Measurements from ENCODE around the gene MDFIC2. TPM values are rescaled to one million over a fixed set of nuclear protein-coding genes. Genes with fewer than 3 reads are reported as not detected.

MDFIC2 gene
- total RNA-seq, 1 donor from 2014 or later: not detected

GRCh38 chr3:70264122-70264780 lies 48.2 kb downstream of the MDFIC2 start:
- no peak for DNase-seq (ENCODE audit: extremely low spot score in 2 of 2)
- no peaks in the 10 kb centered on the region for H3K4me1 ChIP-seq
- H3K4me3 ChIP-seq: no peak overlapping the region
- no peak overlapping the region for H3K27ac ChIP-seq
- H3K9me3 ChIP-seq: no peaks in the 10 kb centered on the region
- intact Hi-C loops (cut with DNase I): no loop called here
- H3K36me3 ChIP-seq: no peaks in the 10 kb centered on the region
- no peak for TF ChIP-seq POLR2AphosphoS5 (IDR thresholded peaks at IDR 0.05; ENCODE audit: insufficient read depth in 1 of 2, low read depth in 1 of 2)
- no peak for TF ChIP-seq POLR2A (IDR thresholded peaks at IDR 0.05)
- TF ChIP-seq, protein P1, sequence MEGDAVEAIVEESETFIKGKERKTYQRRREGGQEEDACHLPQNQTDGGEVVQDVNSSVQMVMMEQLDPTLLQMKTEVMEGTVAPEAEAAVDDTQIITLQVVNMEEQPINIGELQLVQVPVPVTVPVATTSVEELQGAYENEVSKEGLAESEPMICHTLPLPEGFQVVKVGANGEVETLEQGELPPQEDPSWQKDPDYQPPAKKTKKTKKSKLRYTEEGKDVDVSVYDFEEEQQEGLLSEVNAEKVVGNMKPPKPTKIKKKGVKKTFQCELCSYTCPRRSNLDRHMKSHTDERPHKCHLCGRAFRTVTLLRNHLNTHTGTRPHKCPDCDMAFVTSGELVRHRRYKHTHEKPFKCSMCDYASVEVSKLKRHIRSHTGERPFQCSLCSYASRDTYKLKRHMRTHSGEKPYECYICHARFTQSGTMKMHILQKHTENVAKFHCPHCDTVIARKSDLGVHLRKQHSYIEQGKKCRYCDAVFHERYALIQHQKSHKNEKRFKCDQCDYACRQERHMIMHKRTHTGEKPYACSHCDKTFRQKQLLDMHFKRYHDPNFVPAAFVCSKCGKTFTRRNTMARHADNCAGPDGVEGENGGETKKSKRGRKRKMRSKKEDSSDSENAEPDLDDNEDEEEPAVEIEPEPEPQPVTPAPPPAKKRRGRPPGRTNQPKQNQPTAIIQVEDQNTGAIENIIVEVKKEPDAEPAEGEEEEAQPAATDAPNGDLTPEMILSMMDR (IDR thresholded peaks at IDR 0.05): no peak
- H3K27me3 ChIP-seq: no peaks in the 10 kb centered on the region

DNA sequence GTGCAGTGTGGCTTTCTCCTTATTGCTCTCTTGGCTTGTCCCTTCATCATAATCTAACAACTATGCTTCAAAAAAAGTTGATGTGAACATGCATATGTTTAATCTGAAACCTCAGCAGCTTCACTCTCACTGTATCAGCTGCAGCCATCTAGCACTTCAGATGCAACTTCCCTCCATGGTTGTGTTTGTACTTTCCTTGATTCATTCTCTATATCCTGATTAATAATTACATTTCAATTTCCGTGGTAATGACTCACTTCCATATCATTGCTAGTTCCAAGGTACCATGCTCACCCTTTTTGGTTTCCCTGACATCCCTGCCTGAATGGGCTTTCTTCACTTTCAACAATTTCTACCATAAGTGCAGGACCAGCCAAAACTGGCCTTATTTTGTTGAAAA lies 51.2 kb downstream of the MDFIC2 start:
- no peaks in the 10 kb centered on the region for H3K9me3 ChIP-seq
- DNase-seq (ENCODE audit: extremely low spot score in 2 of 2): no peak
- no peaks in the 10 kb centered on the region for H3K4me1 ChIP-seq
- H3K4me3 ChIP-seq: no peak overlapping the region
- intact Hi-C loops (cut with DNase I): no loop called here
- H3K27ac ChIP-seq: no peak overlapping the region
- TF ChIP-seq POLR2A (IDR thresholded peaks at IDR 0.05): no peak
- TF ChIP-seq, protein P1 (IDR thresholded peaks at IDR 0.05): no peak
- no peaks in the 10 kb centered on the region for H3K36me3 ChIP-seq
- H3K27me3 ChIP-seq: no peaks in the 10 kb centered on the region

GRCh38 chr3:70256566-70256965 lies 55.9 kb downstream of the MDFIC2 start:
- TF ChIP-seq, protein P1 (IDR thresholded peaks at IDR 0.05): no peak
- no peak for TF ChIP-seq POLR2AphosphoS5 (IDR thresholded peaks at IDR 0.05; ENCODE audit: insufficient read depth in 1 of 2, low read depth in 1 of 2)
- TF ChIP-seq POLR2A (IDR thresholded peaks at IDR 0.05): no peak

GRCh38 chr3:70250492-70250891 lies 61.9 kb downstream of the MDFIC2 start:
- no peak overlapping the region for H3K27ac ChIP-seq
- H3K4me1 ChIP-seq: no peaks in the 10 kb centered on the region
- TF ChIP-seq, protein P1 (IDR thresholded peaks at IDR 0.05): no peak
- TF ChIP-seq POLR2AphosphoS5 (IDR thresholded peaks at IDR 0.05; ENCODE audit: insufficient read depth in 1 of 2, low read depth in 1 of 2) (no peak), POLR2A (IDR thresholded peaks at IDR 0.05) (no peak)
- H3K9me3 ChIP-seq: no peaks in the 10 kb centered on the region
- intact Hi-C loops (cut with DNase I): no loop called here
- H3K4me3 ChIP-seq: no peak overlapping the region
- no peaks in the 10 kb centered on the region for H3K27me3 ChIP-seq
- H3K36me3 ChIP-seq: no peaks in the 10 kb centered on the region
- DNase-seq (ENCODE audit: extremely low spot score in 2 of 2): no peak

More at GRCh38 chr3:70256566-70256965, 55.9 kb downstream of the MDFIC2 start:
- intact Hi-C loops (cut with DNase I): no loop called here
- Histone ChIP-seq H3K27me3 (no peaks in the 10 kb centered on the region), H3K9me3 (no peaks in the 10 kb centered on the region), H3K4me3 (no peak overlapping the region), H3K27ac (no peak overlapping the region), H3K36me3 (no peaks in the 10 kb centered on the region), H3K4me1 (no peaks in the 10 kb centered on the region)
- DNase-seq (ENCODE audit: extremely low spot score in 2 of 2): no peak

DNA sequence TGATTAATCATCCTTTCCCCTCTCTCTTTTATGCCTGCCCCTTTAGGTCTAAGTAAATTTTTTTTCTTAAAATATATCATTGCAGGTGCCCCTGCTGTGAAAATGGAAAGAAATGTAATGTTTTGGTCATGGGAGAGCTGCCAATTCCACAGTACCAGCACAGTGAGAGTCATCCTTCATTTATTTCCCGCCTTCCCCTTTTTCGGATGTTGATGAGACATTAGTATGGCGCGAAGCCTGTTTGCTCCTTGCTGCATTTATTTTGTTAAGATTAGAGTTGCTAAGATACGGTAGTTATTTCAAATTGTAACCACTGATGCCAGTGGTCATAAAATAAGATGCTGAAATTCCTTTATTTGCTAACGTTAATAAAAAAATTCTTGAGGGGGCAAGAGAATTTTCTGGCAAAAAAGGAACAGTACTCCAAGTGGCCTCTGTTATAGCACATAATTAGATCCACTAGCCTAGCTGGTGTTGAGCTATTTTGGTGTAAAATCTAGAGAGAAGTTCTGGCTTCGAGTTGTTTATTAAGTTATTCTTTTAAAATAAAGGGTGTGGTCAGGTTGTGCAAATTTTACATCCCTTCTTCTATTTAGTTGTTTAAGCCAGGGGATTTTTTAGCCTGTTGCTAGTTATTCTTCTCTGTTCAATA lies 62.8 kb downstream of the MDFIC2 start:
- DNase-seq (ENCODE audit: extremely low spot score in 2 of 2): no peak
- intact Hi-C loops (cut with DNase I): no loop called here
- no peak overlapping the region for H3K4me3 ChIP-seq
- no peak overlapping the region for H3K27ac ChIP-seq
- H3K36me3 ChIP-seq: no peaks in the 10 kb centered on the region
- H3K27me3 ChIP-seq: no peaks in the 10 kb centered on the region
- TF ChIP-seq, protein P1 (IDR thresholded peaks at IDR 0.05): no peak
- no peak for TF ChIP-seq POLR2AphosphoS5 (IDR thresholded peaks at IDR 0.05; ENCODE audit: insufficient read depth in 1 of 2, low read depth in 1 of 2)
- TF ChIP-seq POLR2A (IDR thresholded peaks at IDR 0.05): no peak
- H3K9me3 ChIP-seq: no peaks in the 10 kb centered on the region
- no peaks in the 10 kb centered on the region for H3K4me1 ChIP-seq

All from vagina (tissue), 2 donors.